Keratinocyte (primary cell): ENCODE results near the gene FAM210B. TPM values are rescaled to one million over a fixed set of nuclear protein-coding genes. Genes with fewer than 3 reads are reported as not detected.

Source experiments
- DNase-seq: peaks from one replicate; pipeline ENCODE4 v3.0.0-alpha.2; 2011; ENCODE audit warnings: low read depth, missing footprints, low spot score
- FAIRE-seq: peaks from 2 replicates; lab custom pipeline; 2011; peaks lifted over from hg19 to GRCh38; lab: Jason Lieb, UNC
- H2AFZ ChIP-seq: 2 replicates; pipeline ENCODE4 v1.6.0; 2012; ENCODE audit warnings: low read length, control low read depth, inconsistent platforms; ENCODE audit not compliant: control insufficient read depth
- H3K27ac ChIP-seq: 2 replicates; pipeline ENCODE4 v1.5.1; 2011; ENCODE audit warnings: low read length; ENCODE audit not compliant: control insufficient read depth, insufficient read depth
- H3K27me3 ChIP-seq: 3 replicates; pipeline ENCODE4 v1.6.0; 2011; ENCODE audit warnings: low read length; ENCODE audit not compliant: control insufficient read depth, insufficient read depth; ENCODE audit errors: extremely low read depth
- H3K36me3 ChIP-seq, 2 experiments: 2 replicates in 1 of 2; 3 replicates in 1 of 2; pipeline ENCODE4 v1.5.1; 2011; ENCODE audit warnings: low read length in 2 of 2, mild to moderate bottlenecking in 1 of 2; ENCODE audit not compliant: control insufficient read depth in 2 of 2, insufficient read depth in 2 of 2; ENCODE audit errors: extremely low read depth in 1 of 2
- H3K4me1 ChIP-seq: 3 replicates; pipeline ENCODE4 v1.5.1; 2011; ENCODE audit warnings: low read length; ENCODE audit not compliant: control insufficient read depth, insufficient read depth; ENCODE audit errors: extremely low read depth
- H3K4me2 ChIP-seq: 3 replicates; pipeline ENCODE4 v1.6.0; 2011; ENCODE audit warnings: low read depth, low read length; ENCODE audit not compliant: control insufficient read depth, insufficient read depth; ENCODE audit errors: extremely low read depth
- H3K4me3 ChIP-seq, 3 experiments: fragments of 200-600 bp in 1 of 3; sonication (generic) in 1 of 3; 2 replicates in 2 of 3; 3 replicates in 1 of 3; pipeline ENCODE4 v1.5.1; 2011 to 2016; ENCODE audit warnings: low read length in 3 of 3, mild to moderate bottlenecking in 3 of 3, control low read depth in 2 of 3, inconsistent platforms in 1 of 3, low read depth in 1 of 3, mixed read lengths in 1 of 3, mixed run types in 1 of 3, moderate library complexity in 1 of 3; ENCODE audit not compliant: control insufficient read depth in 2 of 3, insufficient read depth in 2 of 3; ENCODE audit errors: extremely low read depth in 1 of 3
- H3K79me2 ChIP-seq: 2 replicates; pipeline ENCODE4 v1.6.0; 2012; ENCODE audit warnings: low read length; ENCODE audit not compliant: control insufficient read depth, insufficient read depth
- H3K9ac ChIP-seq: 3 replicates; pipeline ENCODE4 v1.6.0; 2011; ENCODE audit warnings: low read length; ENCODE audit not compliant: control insufficient read depth, insufficient read depth; ENCODE audit errors: extremely low read depth
- H3K9me1 ChIP-seq: 3 replicates; pipeline ENCODE4 v1.6.0; 2011; ENCODE audit warnings: low read length; ENCODE audit not compliant: control insufficient read depth, insufficient read depth; ENCODE audit errors: extremely low read depth
- H3K9me3 ChIP-seq: 2 replicates; pipeline ENCODE4 v1.5.1; 2012; ENCODE audit warnings: low read depth, low read length; ENCODE audit not compliant: control insufficient read depth
- H4K20me1 ChIP-seq: 3 replicates; pipeline ENCODE4 v1.6.0; 2011; ENCODE audit warnings: low read length; ENCODE audit not compliant: control insufficient read depth, insufficient read depth; ENCODE audit errors: extremely low read depth
- CTCF ChIP-seq, 3 experiments: IDR thresholded peaks in 1 of 3; conservative IDR thresholded peaks in 1 of 3; optimal IDR thresholded peaks in 1 of 3; 2 replicates in 2 of 3; 3 replicates in 1 of 3; pipeline versions ENCODE3 to v1.5.1; 2011; ENCODE audit warnings: low read length in 3 of 3, mild to moderate bottlenecking in 3 of 3, moderate library complexity in 2 of 3, control low read depth in 1 of 3, inconsistent platforms in 1 of 3; ENCODE audit not compliant: insufficient read depth in 2 of 3; ENCODE audit errors: extremely low read depth in 1 of 3
- EZH2 ChIP-seq: IDR thresholded peaks from one replicate; pipeline ENCODE4 v1.6.1; 2012; ENCODE audit warnings: inconsistent platforms, mild to moderate bottlenecking, low read length, moderate library complexity
- dilution Hi-C: fragments of 300-500 bp; cut with MboI; formaldehyde crosslinking; loops from one replicate; pipeline ENCODE4 v1.7.0; 2020; ENCODE audit warnings: low sequenced_read_pairs; ENCODE audit not compliant: extremely low pct_ligation_motif_present
- polyA plus RNA-seq, 5 experiments: library from polyadenylated mRNA; depleted of rRNA in 3 of 5; stranded (reverse) in 3 of 5; stranded (forward) in 1 of 5; unstranded in 1 of 5; fragments of >200 nt; gene quantifications; 1 replicate in 1 of 5; 2 replicates in 3 of 5; 3 replicates in 1 of 5; pipeline versions ENCODE4 v1.2.1 to v1.2.3, GENCODE V29; 2011 to 2012; ENCODE audit warnings: missing spikeins in 2 of 5, low read depth in 1 of 5, low replicate concordance in 1 of 5

Gene FAM210B
- polyA plus RNA-seq, 1 donor (not counting 4 experiments of a cell fraction or from before 2014, with no cell fraction given): 34.5 TPM

GRCh38 chr20:56391037-56391436 is 32.3 kb downstream of the FAM210B start:
- H3K79me2 ChIP-seq: peaks cover 73% of the 10 kb centered on the region
- dilution Hi-C loops: no loop called here
- H3K27ac ChIP-seq: peak overlapping the region; percentile 53
- H3K9me3 ChIP-seq: no peaks in the 10 kb centered on the region
- H3K4me2 ChIP-seq: peak overlapping the region; percentile 95
- H3K4me3 ChIP-seq: peak overlapping the region; percentile 70 to 92 (median 90)
- peaks cover 3 to 17% of the 10 kb centered on the region in 2 experiments for H3K36me3 ChIP-seq
- H3K9ac ChIP-seq: peak overlapping the region; percentile 91
- no peaks in the 10 kb centered on the region for H4K20me1 ChIP-seq
- TF ChIP-seq EZH2: no peak
- no peak for TF ChIP-seq CTCF (optimal IDR thresholded peaks at IDR 0.05 in 1 of 3, IDR thresholded peaks at IDR 0.05 in 1 of 3, conservative IDR thresholded peaks at IDR 0.05 in 1 of 3; ENCODE audit: extremely low read depth in 1 of 3, insufficient read depth in 2 of 3, low read length in 3 of 3)
- peak overlapping the region; percentile 98 for H2AFZ ChIP-seq
- H3K4me1 ChIP-seq: peaks cover 13% of the 10 kb centered on the region
- no peaks in the 10 kb centered on the region for H3K9me1 ChIP-seq
- no peak for FAIRE-seq
- no peaks in the 10 kb centered on the region for H3K27me3 ChIP-seq
- DNase-seq: no peak

- Histone ChIP-seq H3K4me3 (peak overlapping the region; percentile 70 to 92 (median 90)), H3K36me3 (peaks cover 3 to 19% of the 10 kb centered on the region in 2 experiments), H3K9me3 (no peaks in the 10 kb centered on the region), H4K20me1 (no peaks in the 10 kb centered on the region), H3K9me1 (no peaks in the 10 kb centered on the region), H3K27ac (peak overlapping the region; percentile 88), H3K9ac (peak overlapping the region; percentile 91), H3K27me3 (no peaks in the 10 kb centered on the region), H3K79me2 (peaks cover 72% of the 10 kb centered on the region), H2AFZ (peak overlapping the region; percentile 98), H3K4me1 (peaks cover 13% of the 10 kb centered on the region), H3K4me2 (peak overlapping the region; percentile 95)
- dilution Hi-C loops: no loop called here
- DNase-seq: no peak
- FAIRE-seq: no peak
- TF ChIP-seq EZH2: no peak
- no peak for TF ChIP-seq CTCF (optimal IDR thresholded peaks at IDR 0.05 in 1 of 3, IDR thresholded peaks at IDR 0.05 in 1 of 3, conservative IDR thresholded peaks at IDR 0.05 in 1 of 3; ENCODE audit: extremely low read depth in 1 of 3, insufficient read depth in 2 of 3, low read length in 3 of 3)
Observed at GRCh38 chr20:56391596-56392131, 32.9 kb downstream of the FAM210B start.
